Left ventricle myocardium superior (tissue), 1 donor: ENCODE measurements around the gene CD300LB. TPM values are rescaled to one million over a fixed set of nuclear protein-coding genes. Genes with fewer than 3 reads are reported as not detected.
A peak's percentile ranks its signal among the peaks of the same experiment; 100 is the strongest.

Source experiments
- ATAC-seq: fragments of 200-7000 bp; cut with Tn5 transposase; one replicate; pipeline ENCODE4 v1.9.1; 2020; ENCODE audit warnings: mild to moderate bottlenecking, moderate library complexity
- DNase-seq: peaks from one replicate; pipeline ENCODE4 v3.0.0-alpha.2; 2020
- intact Hi-C: fragments of 100-400 bp; cut with micrococcal nuclease; formaldehyde crosslinking; loops from one replicate; pipeline ENCODE4 v1.11.0; 2022
- total RNA-seq: library from RNA; stranded (reverse); fragmentation: NEBNext Ultra II Directional; extraction: Animal tissue kit (Norgen Biotek cat#: 25700); gene quantifications from one replicate; pipeline ENCODE4 v1.2.1, GENCODE V29; 2021
- donor health status: DM: no; HTN: yes; CAD: no; lungs with severe emphysema.

Gene CD300LB
- total RNA-seq, 1 donor from 2014 or later = 0.25 TPM

- intact Hi-C loops = no loop called here
- ATAC-seq (no peak), DNase-seq (no peak)
Observed at GRCh38 chr17:74552037-74552436, 20.8 kb upstream of the CD300LB start.

DNA sequence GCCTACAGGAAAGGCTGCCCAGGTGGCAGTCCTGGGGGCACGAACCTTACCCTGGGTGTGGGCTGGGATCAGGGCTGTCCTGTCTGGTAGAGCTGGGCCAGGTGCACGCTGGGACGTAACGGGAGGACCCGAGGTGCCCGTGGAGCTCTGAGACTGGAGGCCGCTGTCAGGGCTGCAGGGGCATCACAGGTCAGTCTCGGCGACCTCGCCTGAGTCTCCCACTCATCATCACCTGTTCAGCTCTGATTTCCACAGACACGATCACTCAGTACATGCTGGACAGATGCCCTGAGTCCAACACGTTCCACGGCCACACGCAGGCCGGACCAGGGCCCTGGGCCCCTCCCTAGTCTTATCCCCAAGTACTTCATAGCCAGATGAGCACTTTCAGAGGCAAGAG lies 19.3 kb upstream of the CD300LB start:
- ATAC-seq (no peak), DNase-seq (no peak)
- intact Hi-C loops = no loop called here

DNA sequence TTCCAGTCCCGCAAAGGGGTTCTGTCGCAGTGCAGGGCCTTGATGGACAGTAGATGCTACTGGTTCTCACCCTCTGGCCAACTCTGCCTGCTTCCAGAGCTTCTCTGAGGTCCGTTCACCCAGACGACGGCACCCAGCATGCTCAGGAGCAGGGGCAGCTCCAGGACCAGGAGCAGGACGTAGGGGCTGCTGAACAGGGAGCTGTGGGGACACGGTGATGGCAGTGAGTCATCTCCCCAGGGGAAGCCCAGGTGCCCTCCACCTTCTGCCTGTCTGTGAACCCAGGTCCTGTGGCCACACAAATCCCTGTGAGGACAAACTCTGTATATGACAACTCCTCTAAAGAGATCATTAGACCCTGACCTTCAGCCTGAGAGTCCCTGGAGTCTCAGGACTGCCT lies 18.1 kb upstream of the CD300LB start:
- no peak for ATAC-seq
- DNase-seq = no peak
- intact Hi-C loops = no loop called here

DNA sequence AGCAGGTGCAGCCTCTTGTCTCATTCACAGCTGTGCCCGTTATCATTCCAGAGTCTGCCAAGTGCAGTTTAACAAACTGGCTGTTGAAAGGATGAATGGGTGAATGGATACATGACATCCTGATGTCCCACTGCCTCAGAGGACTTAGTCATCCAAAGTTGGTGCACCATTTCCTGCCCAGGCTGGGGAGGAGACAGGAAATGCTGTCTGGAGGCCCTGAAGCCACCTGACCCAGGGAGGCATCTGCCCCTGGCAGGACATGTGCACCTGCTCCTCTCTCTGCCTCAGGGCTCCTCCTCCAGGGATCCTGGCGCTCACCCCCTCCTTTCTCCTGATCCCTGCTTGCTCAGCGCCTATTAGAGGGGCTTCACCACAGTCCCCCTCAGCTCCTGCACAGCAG lies 16.5 kb upstream of the CD300LB start:
- ATAC-seq = no peak
- intact Hi-C loops = no loop called here

DNA sequence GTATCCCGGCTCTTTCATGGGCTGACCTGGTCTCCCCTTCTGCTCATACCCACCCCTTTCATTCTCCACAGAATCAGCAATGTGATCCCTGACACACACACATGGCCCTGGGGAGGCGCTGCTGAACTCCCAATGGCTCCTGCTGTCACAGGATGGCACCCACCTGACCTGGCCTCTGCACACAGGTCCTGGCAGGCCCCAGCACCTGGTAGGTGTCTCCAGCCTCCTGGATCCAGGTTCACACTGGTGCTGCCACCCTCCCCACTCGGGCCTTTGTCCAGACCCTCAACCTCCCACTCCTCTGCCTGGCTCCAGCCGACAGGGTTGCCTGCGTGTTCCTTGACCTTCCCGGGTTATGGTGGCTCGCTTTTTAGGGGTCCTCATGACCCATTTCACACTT lies 16.0 kb upstream of the CD300LB start:
- intact Hi-C loops = no loop called here
- ATAC-seq (no peak), DNase-seq (no peak)

More for the DNA sequence above, 16.5 kb upstream of the CD300LB start:
- DNase-seq = no peak

GRCh38 chr17:74546586-74546985 lies 15.3 kb upstream of the CD300LB start:
- intact Hi-C loops = no loop called here
- DNase-seq (no peak), ATAC-seq (no peak)

DNA sequence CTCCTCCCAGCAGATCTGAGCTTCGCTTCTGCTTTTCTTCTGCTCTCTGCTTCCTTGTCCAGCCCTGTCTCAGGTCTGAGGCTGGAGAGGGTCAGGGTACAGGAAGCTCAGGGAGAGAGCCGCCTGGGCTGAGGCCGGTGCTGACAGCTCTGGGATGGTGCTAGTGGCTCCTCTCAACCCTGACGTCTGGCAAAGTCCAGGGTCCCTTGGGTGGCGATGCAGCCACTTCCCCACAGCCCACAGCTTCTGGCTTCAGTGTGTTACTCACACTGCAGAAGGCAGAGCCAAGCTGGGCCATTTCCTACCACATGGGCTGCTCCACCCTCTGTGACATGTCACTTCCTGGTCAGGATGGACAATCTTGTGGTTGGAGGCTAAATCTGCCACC lies 14.6 kb upstream of the CD300LB start, which contains the start of gene CD300C:
CD300C (minus strand) TSS at position 273 of the 388 bp plus-strand sequence. CDS start 333 bp downstream, outside the sequence.
- intact Hi-C loops = no loop called here
- DNase-seq (no peak), ATAC-seq (peak; percentile 67)

GRCh38 chr17:74544991-74545842 lies 13.9 kb upstream of the CD300LB start:
- intact Hi-C loops = no loop called here
- ATAC-seq (peak; percentile 11), DNase-seq (no peak)

GRCh38 chr17:74543891-74544760 lies 12.9 kb upstream of the CD300LB start:
- intact Hi-C loops = no loop called here
- no peak for DNase-seq
- ATAC-seq = no peak

GRCh38 chr17:74543406-74543805 lies 12.1 kb upstream of the CD300LB start:
- DNase-seq (no peak), ATAC-seq (no peak)
- intact Hi-C loops = no loop called here

DNA sequence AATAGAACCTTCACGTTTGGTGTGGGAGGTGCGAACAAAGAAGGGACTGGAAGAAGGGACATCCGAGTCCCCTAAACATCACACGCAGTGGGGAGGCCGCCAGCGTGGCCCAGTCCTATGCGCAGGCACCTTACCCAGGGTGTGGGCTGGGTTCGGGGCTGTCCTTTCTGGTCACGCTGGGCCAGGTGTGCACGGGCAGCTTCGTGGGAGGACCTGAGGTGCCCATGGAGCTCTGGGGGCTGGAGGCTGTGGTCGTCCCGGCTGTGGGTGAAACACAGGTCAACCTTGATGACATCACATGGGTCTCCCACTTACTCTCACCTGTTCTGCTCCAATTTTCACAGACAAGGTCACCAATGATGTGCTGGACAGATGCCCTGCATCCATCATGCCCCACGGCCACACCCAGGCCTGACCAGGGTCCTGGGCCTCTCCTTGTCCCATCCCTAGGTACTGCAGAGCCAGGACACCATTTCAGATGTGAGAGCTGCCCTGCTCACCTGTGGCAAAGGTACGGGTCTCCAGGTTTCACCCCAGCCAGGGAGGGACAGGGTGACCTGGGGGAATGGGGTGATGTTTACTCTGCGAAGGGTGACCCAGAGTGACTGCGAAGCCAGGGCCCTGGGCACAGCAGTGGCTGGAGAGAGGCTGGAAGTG lies 11.6 kb upstream of the CD300LB start:
- ATAC-seq (no peak), DNase-seq (no peak)
- intact Hi-C loops = no loop called here

DNA sequence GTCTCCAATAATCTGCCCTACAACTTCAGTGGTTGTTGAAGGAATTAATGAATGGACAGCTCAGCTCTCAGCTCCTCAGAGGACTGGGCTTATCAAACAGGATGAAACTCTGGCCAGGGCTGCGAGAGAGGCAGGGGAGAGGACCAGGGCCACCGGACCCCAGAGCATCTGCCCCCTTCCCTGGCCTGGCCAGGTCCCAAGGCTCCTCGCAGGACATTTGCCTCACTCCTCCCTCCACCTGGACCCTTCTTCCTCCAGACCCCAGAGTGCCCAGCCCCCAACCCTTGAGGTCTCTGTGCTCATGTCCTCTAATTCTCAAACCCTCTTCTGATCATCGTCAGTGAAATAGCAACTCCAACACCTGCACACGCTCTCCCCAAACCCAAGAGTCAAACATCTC lies 10.9 kb upstream of the CD300LB start:
- intact Hi-C loops = no loop called here
- ATAC-seq (no peak), DNase-seq (no peak)

GRCh38 chr17:74541176-74542111 lies 10.2 kb upstream of the CD300LB start:
- DNase-seq (no peak), ATAC-seq (no peak)
- intact Hi-C loops = no loop called here

GRCh38 chr17:74539281-74539820 lies 8.1 kb upstream of the CD300LB start:
- DNase-seq (no peak), ATAC-seq (no peak)
- intact Hi-C loops = no loop called here

DNA sequence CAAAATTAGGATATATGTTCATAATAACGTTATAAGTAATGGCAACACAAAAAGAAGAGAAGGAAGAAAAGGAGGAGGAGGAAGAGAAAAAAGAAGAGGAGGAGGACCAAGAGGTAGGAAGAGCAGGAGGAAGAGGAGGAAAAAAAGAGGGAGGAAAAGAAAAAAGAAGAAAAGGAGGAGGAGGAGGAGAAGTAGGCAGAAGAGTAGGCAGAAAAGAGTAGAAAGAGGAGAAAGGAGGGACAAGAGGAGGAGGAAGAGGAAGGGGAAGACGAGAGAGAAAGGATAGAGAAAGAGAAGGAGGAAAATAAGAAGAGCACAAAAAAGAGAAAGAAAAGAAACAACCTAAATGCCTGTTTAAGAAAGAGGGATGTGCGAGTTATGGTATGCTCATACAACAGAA lies 5.6 kb upstream of the CD300LB start:
- ATAC-seq (no peak), DNase-seq (no peak)
- intact Hi-C loops = no loop called here

- intact Hi-C loops = no loop called here
- ATAC-seq (peak; percentile 84), DNase-seq (peak; percentile 55)
Observed at GRCh38 chr17:74532115-74532514, 840 bp upstream of the CD300LB start.

GRCh38 chr17:74530831-74531150 lies 484 bp downstream of the CD300LB start:
- no peak for DNase-seq
- ATAC-seq = no peak
- intact Hi-C loops = no loop called here

- DNase-seq (no peak), ATAC-seq (no peak)
- intact Hi-C loops = no loop called here
Observed at GRCh38 chr17:74529243-74529642, 2.0 kb downstream of the CD300LB start.
